HEK293 (cell line): Measurements from ENCODE around the gene FADS3.

ENCODE experiments used
- CTCF ChIA-PET: fragments of 350-600 bp; formaldehyde crosslinking; extraction: SDS; loops from one replicate; lab custom pipeline; 2021; ENCODE audit warnings: antibody characterized with exemption; lab: Yijun Ruan, JAX
- POLR2A ChIA-PET: fragments of 300-600 bp; formaldehyde crosslinking; extraction: SDS; loops from one replicate; lab custom pipeline; 2020; ENCODE audit warnings: antibody characterized with exemption, inconsistent platforms; lab: Yijun Ruan, JAX
- H3K27ac ChIP-seq: fragments of 200-500 bp; sonication (Bioruptor generic); 2 replicates; pipeline ENCODE4 v1.5.1; 2014; ENCODE audit warnings: low read depth, low read length, control low read depth, inconsistent platforms; ENCODE audit errors: extremely low read depth
- H3K36me3 ChIP-seq, 2 experiments: fragments of 200-500 bp in 1 of 2; sonication (Bioruptor generic) in 1 of 2; 1 replicate in 1 of 2; 2 replicates in 1 of 2; pipeline ENCODE4 v1.5.1; 2014 to 2017; ENCODE audit warnings: inconsistent platforms in 2 of 2, low read length in 2 of 2; ENCODE audit not compliant: control insufficient read depth in 2 of 2, insufficient read depth in 1 of 2
- H3K4me1 ChIP-seq: fragments of 200-500 bp; sonication (Bioruptor generic); 2 replicates; pipeline ENCODE4 v1.5.1; 2014; ENCODE audit warnings: mild to moderate bottlenecking, low read length, inconsistent platforms; ENCODE audit not compliant: control insufficient read depth, insufficient read depth
- H3K4me3 ChIP-seq: 2 replicates; pipeline ENCODE4 v1.5.1; 2011; ENCODE audit warnings: low read depth, mild to moderate bottlenecking, control low read depth, low read length, moderate library complexity
- H3K9me3 ChIP-seq: fragments of 200-500 bp; sonication (Bioruptor generic); 2 replicates; pipeline ENCODE4 v1.5.1; 2014; ENCODE audit warnings: low read depth, low read length, inconsistent platforms; ENCODE audit not compliant: control insufficient read depth, insufficient read depth
- GLIS2 ChIP-seq: fragments of 450-650 bp; formaldehyde crosslinking; IDR thresholded peaks from 2 replicates; pipeline ENCODE4 v1.5.1; 2016; ENCODE audit warnings: missing biosample characterization, missing genetic modification characterization
- IKZF3 ChIP-seq: fragments of 450-650 bp; IDR thresholded peaks from 2 replicates; pipeline ENCODE4 v1.5.0; 2018; ENCODE audit warnings: missing biosample characterization, mild to moderate bottlenecking, missing genetic modification characterization, moderate library complexity
- KLF8 ChIP-seq: fragments of 450-650 bp; formaldehyde crosslinking; IDR thresholded peaks from 2 replicates; pipeline ENCODE4 v1.5.1; 2016; ENCODE audit warnings: missing biosample characterization, missing genetic modification characterization
- SETDB1 ChIP-seq: IDR thresholded peaks from one replicate; pipeline ENCODE4 v1.6.1; 2017; ENCODE audit warnings: mild to moderate bottlenecking, low read length, moderate library complexity, mixed read lengths; ENCODE audit not compliant: insufficient read length
- SP2 ChIP-seq: fragments of 450-650 bp; formaldehyde crosslinking; IDR thresholded peaks from 2 replicates; pipeline ENCODE4 v1.5.1; 2016; ENCODE audit warnings: missing biosample characterization, missing genetic modification characterization
- ZBTB10 ChIP-seq: fragments of 450-650 bp; formaldehyde crosslinking; IDR thresholded peaks from 2 replicates; pipeline ENCODE4 v1.5.1; 2016; ENCODE audit warnings: missing biosample characterization, missing genetic modification characterization
- ZBTB20 ChIP-seq: fragments of 450-650 bp; formaldehyde crosslinking; IDR thresholded peaks from 2 replicates; pipeline ENCODE4 v1.5.1; 2016; ENCODE audit warnings: missing biosample characterization, missing genetic modification characterization
- ZBTB49 ChIP-seq: fragments of 450-650 bp; formaldehyde crosslinking; IDR thresholded peaks from 2 replicates; pipeline ENCODE4 v1.5.1; 2016; ENCODE audit warnings: missing biosample characterization, missing genetic modification characterization, low read depth
- ZEB2 ChIP-seq: fragments of 450-650 bp; formaldehyde crosslinking; IDR thresholded peaks from 2 replicates; pipeline ENCODE4 v1.5.1; 2016; ENCODE audit warnings: missing biosample characterization, missing genetic modification characterization
- ZIC2 ChIP-seq: fragments of 450-650 bp; formaldehyde crosslinking; IDR thresholded peaks from 2 replicates; pipeline ENCODE4 v1.5.1; 2016; ENCODE audit warnings: missing biosample characterization, missing genetic modification characterization
- ZNF404 ChIP-seq: fragments of 450-650 bp; formaldehyde crosslinking; IDR thresholded peaks from 2 replicates; pipeline ENCODE4 v1.5.1; 2017; ENCODE audit warnings: missing biosample characterization, missing genetic modification characterization
- ZNF423 ChIP-seq: fragments of 450-650 bp; formaldehyde crosslinking; IDR thresholded peaks from 2 replicates; pipeline ENCODE4 v1.5.1; 2016; ENCODE audit warnings: missing biosample characterization, missing genetic modification characterization
- ZNF449 ChIP-seq: fragments of 450-650 bp; formaldehyde crosslinking; IDR thresholded peaks from 2 replicates; pipeline ENCODE4 v1.5.1; 2017; ENCODE audit warnings: missing biosample characterization, mild to moderate bottlenecking, missing genetic modification characterization, moderate library complexity
- ZNF473 ChIP-seq: fragments of 450-650 bp; formaldehyde crosslinking; IDR thresholded peaks from 2 replicates; pipeline ENCODE4 v1.5.1; 2017; ENCODE audit warnings: missing biosample characterization, missing genetic modification characterization
- ZNF514 ChIP-seq: fragments of 450-650 bp; formaldehyde crosslinking; IDR thresholded peaks from 2 replicates; pipeline ENCODE4 v1.5.1; 2016; ENCODE audit warnings: missing biosample characterization, missing genetic modification characterization
- ZNF629 ChIP-seq: fragments of 450-650 bp; formaldehyde crosslinking; IDR thresholded peaks from 2 replicates; pipeline ENCODE4 v1.5.1; 2017; ENCODE audit warnings: missing biosample characterization, missing genetic modification characterization
- ZNF701 ChIP-seq: fragments of 450-650 bp; formaldehyde crosslinking; IDR thresholded peaks from 2 replicates; pipeline ENCODE4 v1.5.1; 2016; ENCODE audit warnings: missing biosample characterization, missing genetic modification characterization
- ZNF837 ChIP-seq: fragments of 450-650 bp; formaldehyde crosslinking; IDR thresholded peaks from 2 replicates; pipeline ENCODE4 v1.5.1; 2016; ENCODE audit warnings: missing biosample characterization, missing genetic modification characterization
- ZSCAN5A ChIP-seq: fragments of 450-650 bp; formaldehyde crosslinking; IDR thresholded peaks from 2 replicates; pipeline ENCODE4 v1.5.1; 2016; ENCODE audit warnings: missing biosample characterization, missing genetic modification characterization

The FADS3 gene

GRCh38 chr11:61891331-61892084 is at the start of gene FADS3 (continued):
- peak; percentile 60; the same call in 1 of the 2 replicates for TF ChIP-seq ZBTB10 (tag by site-specific recombination)
- peak; percentile 77 for TF ChIP-seq ZNF449
- TF ChIP-seq GLIS2 (tag by site-specific recombination) = peak; percentile 88
- no peak for TF ChIP-seq ZBTB49 (tag by site-specific recombination)
- TF ChIP-seq ZBTB20 (tag by site-specific recombination) = peak; percentile 67; the same call in 1 of the 2 replicates
- peak; percentile 50 for TF ChIP-seq SP2
- no peak for TF ChIP-seq ZSCAN5A (tag by site-specific recombination)
- TF ChIP-seq KLF8 (tag by site-specific recombination) = 0 out of 2 replicates have a peak, but pooled peaks have one; percentile 18
- TF ChIP-seq ZIC2 (tag by site-specific recombination) = peak; percentile 94
- TF ChIP-seq ZEB2 (tag by site-specific recombination) = peak; percentile 43
- no peak for TF ChIP-seq ZNF473 (tag by site-specific recombination)

GRCh38 chr11:61940466-61940865 is 49.1 kb upstream of the FADS3 start:
- ChIA-PET CTCF (interaction anchor here (1.6 to 1.8 kb wide), 2 partner anchors 41 to 142 kb away, joined by 8 to 10 read pairs; no protein-coding TSS in a partner anchor), POLR2A (no interaction called here)
- H3K9me3 ChIP-seq = no peaks in the 10 kb centered on the region

GRCh38 chr11:61935861-61936260 is 44.5 kb upstream of the FADS3 start:
- Histone ChIP-seq H3K4me1 (no peaks in the 10 kb centered on the region), H3K36me3 (no peaks in the 10 kb centered on the region), H3K9me3 (no peaks in the 10 kb centered on the region), H3K27ac (no peak overlapping the region), H3K4me3 (no peak overlapping the region)
- no peak for TF ChIP-seq ZNF404 (tag by site-specific recombination)
- no peak for TF ChIP-seq ZNF423 (tag by site-specific recombination)
- TF ChIP-seq SETDB1 = peak; percentile 23
- TF ChIP-seq IKZF3 = no peak
- TF ChIP-seq ZNF701 = no peak
- CTCF ChIA-PET = interaction anchor here (1.1 to 1.7 kb wide), 2 partner anchors 12 to 139 kb away, joined by 3 to 9 read pairs; no protein-coding TSS in a partner anchor
- POLR2A ChIA-PET = no interaction called here

More at GRCh38 chr11:61940466-61940865, 49.1 kb upstream of the FADS3 start:
- no peaks in the 10 kb centered on the region for H3K36me3 ChIP-seq
- no peak overlapping the region for H3K27ac ChIP-seq
- no peak for TF ChIP-seq ZNF837 (tag by site-specific recombination)
- no peak for TF ChIP-seq ZNF514 (tag by site-specific recombination)
- TF ChIP-seq ZNF629 (tag by site-specific recombination) = no peak
- no peak overlapping the region for H3K4me3 ChIP-seq
- no peaks in the 10 kb centered on the region for H3K4me1 ChIP-seq
